MM.1S (cell line): Measurements from ENCODE around the gene RHOT2.
"Not testable (repeated sequence)": the region's sequence is repeated elsewhere in the genome, so short reads cannot be mapped to it uniquely, and the experiment has no call there.

Experiments used
- DNase-seq: peaks from one replicate; pipeline ENCODE4 v3.0.0-alpha.2; 2015
- H2AFZ ChIP-seq: fragments of 300-600 bp; sonication (generic); 2 replicates; pipeline ENCODE4 v1.6.0; 2016; ENCODE audit warnings: antibody characterized with exemption, low read length
- H3F3A ChIP-seq: fragments of 300-600 bp; sonication (generic); 2 replicates; pipeline ENCODE4 v1.6.1; 2016; ENCODE audit warnings: mild to moderate bottlenecking, antibody characterized with exemption, low read length, moderate library complexity, mixed read lengths; ENCODE audit not compliant: insufficient read depth
- H3K27ac ChIP-seq: fragments of 300-600 bp; sonication (generic); 2 replicates; pipeline ENCODE4 v1.5.1; 2016; ENCODE audit warnings: mild to moderate bottlenecking, low read length
- H3K27me3 ChIP-seq: fragments of 300-600 bp; sonication (generic); replicated peaks from 2 replicates; pipeline ENCODE4 v1.6.0; 2016; ENCODE audit warnings: low read length; ENCODE audit not compliant: insufficient read depth
- H3K36me3 ChIP-seq: fragments of 300-600 bp; sonication (generic); replicated peaks from 2 replicates; pipeline ENCODE4 v1.6.1; 2016; ENCODE audit warnings: mild to moderate bottlenecking, low read length, mixed read lengths; ENCODE audit not compliant: insufficient read depth
- H3K4me1 ChIP-seq: fragments of 300-600 bp; sonication (generic); 2 replicates; pipeline ENCODE4 v1.6.1; 2016; ENCODE audit warnings: low read length, mixed read lengths
- H3K4me2 ChIP-seq: fragments of 300-600 bp; sonication (generic); 2 replicates; pipeline ENCODE4 v1.6.0; 2016; ENCODE audit warnings: low read depth, low read length
- H3K4me3 ChIP-seq: fragments of 300-600 bp; sonication (generic); 2 replicates; pipeline ENCODE4 v1.5.1; 2016; ENCODE audit warnings: low read length, mixed read lengths
- H3K79me2 ChIP-seq: fragments of 300-600 bp; sonication (generic); 2 replicates; pipeline ENCODE4 v1.6.1; 2016; ENCODE audit warnings: mixed run types, low read length, mixed read lengths
- H3K9ac ChIP-seq: fragments of 300-600 bp; sonication (generic); 2 replicates; pipeline ENCODE4 v1.6.1; 2016; ENCODE audit warnings: low read length, mixed read lengths
- H3K9me2 ChIP-seq: fragments of 300-600 bp; sonication (generic); replicated peaks from 2 replicates; pipeline ENCODE4 v1.6.1; 2016; ENCODE audit warnings: mild to moderate bottlenecking, low read length, mixed read lengths; ENCODE audit not compliant: insufficient read depth
- H3K9me3 ChIP-seq: fragments of 300-600 bp; sonication (generic); replicated peaks from 2 replicates; pipeline ENCODE4 v1.6.1; 2016; ENCODE audit warnings: mild to moderate bottlenecking, low read length, mixed read lengths; ENCODE audit not compliant: insufficient read depth
- H4K20me1 ChIP-seq: fragments of 300-600 bp; sonication (generic); 2 replicates; pipeline ENCODE4 v1.6.1; 2016; ENCODE audit warnings: mild to moderate bottlenecking, low read length, moderate library complexity, mixed read lengths; ENCODE audit not compliant: insufficient read depth
- CTCF ChIP-seq: fragments of 300-600 bp; sonication (generic); IDR thresholded peaks from 2 replicates; pipeline ENCODE4 v1.5.1; 2016; ENCODE audit warnings: antibody characterized with exemption, low read length, mixed read lengths
- EZH2 ChIP-seq: fragments of 300-600 bp; sonication (generic); optimal IDR thresholded peaks from 2 replicates; pipeline ENCODE3; 2017; ENCODE audit warnings: low read depth, mild to moderate bottlenecking, antibody characterized with exemption, low read length, mixed read lengths
- EZH2phosphoT487 ChIP-seq: fragments of 300-600 bp; sonication (generic); IDR thresholded peaks from 2 replicates; pipeline ENCODE4 v1.6.1; 2018; ENCODE audit warnings: antibody characterized with exemption, low read length

RHOT2 gene

GRCh38 chr16:712740-713250 lies 44.9 kb downstream of the RHOT2 start:
- H3F3A ChIP-seq, H3K9ac ChIP-seq, H2AFZ ChIP-seq, H3K4me2 ChIP-seq, H3K36me3 ChIP-seq, H3K9me3 ChIP-seq, H3K27ac ChIP-seq, H3K9me2 ChIP-seq, H3K4me1 ChIP-seq, H3K4me3 ChIP-seq, H4K20me1 ChIP-seq, H3K79me2 ChIP-seq: not testable (repeated sequence)
- peak; percentile 30 for TF ChIP-seq CTCF
- H3K27me3 ChIP-seq: peaks cover 51% of the 10 kb centered on the region
- peak; percentile 42 for DNase-seq

- H3K27ac ChIP-seq: no peak overlapping the region
- no peaks in the 10 kb centered on the region for H3K9me2 ChIP-seq
- H2AFZ ChIP-seq: no peak overlapping the region
- no peaks in the 10 kb centered on the region for H3K9me3 ChIP-seq
- no peak overlapping the region for H3K4me3 ChIP-seq
- no peaks in the 10 kb centered on the region for H3K36me3 ChIP-seq
- TF ChIP-seq EZH2phosphoT487 (no peak), EZH2 (no peak), CTCF (no peak)
- H3K4me1 ChIP-seq: peaks cover 7% of the 10 kb centered on the region; the same call in 1 of the 2 replicates
- peaks cover 49% of the 10 kb centered on the region for H3K27me3 ChIP-seq
- no peak overlapping the region for H3K4me2 ChIP-seq
- no peaks in the 10 kb centered on the region for H3F3A ChIP-seq
- H3K9ac ChIP-seq: no peak overlapping the region
- H3K79me2 ChIP-seq: no peaks in the 10 kb centered on the region
- DNase-seq: no peak
- H4K20me1 ChIP-seq: no peaks in the 10 kb centered on the region
Observed at GRCh38 chr16:714079-714478, 46.1 kb downstream of the RHOT2 start.

GRCh38 chr16:714558-715476 lies 46.9 kb downstream of the RHOT2 start, which contains the start of gene METRN:
TSS of gene METRN (plus strand) at chr16:715118. CDS start at chr16:715290, 172 bp downstream.
- Histone ChIP-seq H3K79me2 (no peaks in the 10 kb centered on the region), H3K4me2 (peak within 1 kb of the TSS; percentile 41; the same call in 1 of the 2 replicates), H3K27me3 (peaks cover 42% of the 10 kb centered on the region), H4K20me1 (no peaks in the 10 kb centered on the region), H3K27ac (no peak within 1 kb of the TSS), H3K9ac (no peak within 1 kb of the TSS), H3K36me3 (no peaks in the 10 kb centered on the region), H3K9me3 (no peaks in the 10 kb centered on the region), H3K4me3 (no peak within 1 kb of the TSS), H3F3A (peaks cover 2% of the 10 kb centered on the region; the same call in 1 of the 2 replicates), H3K9me2 (no peaks in the 10 kb centered on the region), H3K4me1 (peaks cover 9% of the 10 kb centered on the region; the same call in 1 of the 2 replicates), H2AFZ (no peak within 1 kb of the TSS)
- TF ChIP-seq CTCF (no peak), EZH2phosphoT487 (no peak), EZH2 (no peak)
- DNase-seq: peak; percentile 72
